ENCODE data around the gene GFRA4.

GFRA4 gene

GRCh38 chr20:3652676-3653596 lies 10.3 kb downstream of the GFRA4 start:
- DNase-seq (ENCODE audit: low spot score): peak; percentile 29

- DNase-seq (ENCODE audit: low spot score): no peak
Observed at GRCh38 chr20:3652221-3652620, 11.0 kb downstream of the GFRA4 start.

GRCh38 chr20:3651204-3651962 lies 11.8 kb downstream of the GFRA4 start:
- no peak for DNase-seq (ENCODE audit: low spot score)

GRCh38 chr20:3648951-3649350 lies 14.2 kb downstream of the GFRA4 start:
- DNase-seq (ENCODE audit: low spot score): no peak

GRCh38 chr20:3647473-3647872 lies 15.7 kb downstream of the GFRA4 start:
- no peak for DNase-seq (ENCODE audit: low spot score)

- DNase-seq (ENCODE audit: low spot score): no peak
Observed at GRCh38 chr20:3646651-3647050, 16.5 kb downstream of the GFRA4 start.

GRCh38 chr20:3646067-3646440 lies 17.1 kb downstream of the GFRA4 start:
- no peak for DNase-seq (ENCODE audit: low spot score)

GRCh38 chr20:3645309-3646066 lies 17.7 kb downstream of the GFRA4 start:
- no peak for DNase-seq (ENCODE audit: low spot score)

- no peak for DNase-seq (ENCODE audit: low spot score)
Observed at GRCh38 chr20:3640259-3640658, 22.9 kb downstream of the GFRA4 start.

GRCh38 chr20:3635346-3635745 lies 27.9 kb downstream of the GFRA4 start:
- DNase-seq (ENCODE audit: low spot score): no peak

GRCh38 chr20:3633913-3634478 lies 29.2 kb downstream of the GFRA4 start:
- DNase-seq (ENCODE audit: low spot score): no peak

- no peak for DNase-seq (ENCODE audit: low spot score)
Observed at GRCh38 chr20:3632311-3633004, 30.7 kb downstream of the GFRA4 start.

GRCh38 chr20:3631534-3631933 lies 31.7 kb downstream of the GFRA4 start:
- no peak for DNase-seq (ENCODE audit: low spot score)

GRCh38 chr20:3630429-3630828 lies 32.8 kb downstream of the GFRA4 start:
- no peak for DNase-seq (ENCODE audit: low spot score)

GRCh38 chr20:3629893-3630292 lies 33.3 kb downstream of the GFRA4 start:
- no peak for DNase-seq (ENCODE audit: low spot score)

- no peak for DNase-seq (ENCODE audit: low spot score)
Observed at GRCh38 chr20:3628502-3629314, 34.5 kb downstream of the GFRA4 start.

GRCh38 chr20:3627476-3627875 lies 35.7 kb downstream of the GFRA4 start:
- DNase-seq (ENCODE audit: low spot score): no peak

- no peak for DNase-seq (ENCODE audit: low spot score)
Observed at GRCh38 chr20:3622406-3622805, 40.8 kb downstream of the GFRA4 start.

GRCh38 chr20:3621111-3621510 lies 42.1 kb downstream of the GFRA4 start:
- DNase-seq (ENCODE audit: low spot score): no peak

- peak; percentile 91 for DNase-seq (ENCODE audit: low spot score)
Observed at GRCh38 chr20:3616250-3616649, 46.9 kb downstream of the GFRA4 start.
